C4-2B (cell line): ENCODE measurements around the gene KRTAP6-2.

Experiments
- CTCF ChIP-seq: fragments of 450-650 bp; conservative IDR thresholded peaks from 2 replicates; pipeline ENCODE4 v1.5.1; 2017; ENCODE audit warnings: mild to moderate bottlenecking
- ZFX ChIP-seq: fragments of 450-650 bp; IDR thresholded peaks from 2 replicates; pipeline ENCODE4 v1.6.1; 2017

GRCh38 chr21:30615199-30615598 is 16.5 kb upstream of the KRTAP6-2 start:
- TF ChIP-seq CTCF (no peak), ZFX (no peak)
